ENCODE results near the gene MYO6. TPM values are rescaled to one million over a fixed set of nuclear protein-coding genes. Genes with fewer than 3 reads are reported as not detected.

MYO6 gene
- total RNA-seq, 2 experiments from 2014 or later: 0.85 to 1.1 TPM

DNA sequence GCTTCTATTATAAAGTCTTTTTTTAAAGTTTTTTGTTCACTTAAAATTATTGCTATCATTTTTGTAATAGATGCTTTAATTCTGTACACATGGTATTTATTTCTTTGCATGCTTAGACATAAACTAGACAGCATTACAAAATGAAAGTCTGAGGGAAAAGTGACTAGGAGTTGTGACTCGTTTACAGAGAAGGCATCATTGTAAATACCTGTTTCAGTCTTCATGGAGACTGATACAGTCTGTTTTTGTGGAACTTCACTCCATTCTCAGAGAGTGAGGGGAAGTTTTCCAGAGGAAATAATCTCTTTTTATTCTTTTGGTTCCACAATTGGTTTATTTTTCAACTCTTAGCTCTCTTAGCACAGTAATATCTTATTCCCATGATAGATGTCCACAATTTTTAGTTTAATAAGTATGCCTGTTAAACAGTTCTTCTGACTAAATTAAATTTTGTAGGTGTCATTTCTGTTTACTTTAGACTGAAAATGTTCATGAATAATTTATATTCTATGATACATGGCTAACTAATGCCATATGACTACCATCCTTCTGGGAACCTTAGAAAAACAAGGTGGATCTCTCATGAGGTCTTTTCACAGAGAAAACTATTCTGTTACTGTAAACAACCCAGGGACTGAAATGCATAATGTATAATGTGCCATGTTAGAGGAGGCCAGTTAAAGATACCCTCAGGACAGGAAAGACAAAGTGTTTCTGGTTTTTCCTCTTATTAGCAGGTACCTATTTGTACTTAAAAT lies 69.2 kb downstream of the MYO6 start:
- H3K27me3 ChIP-seq (ENCODE audit: control insufficient read depth in 1 of 2, insufficient read depth in 2 of 2, low read length in 2 of 2): peaks cover 0 to 5% of the 10 kb centered on the region in 2 experiments
- TF ChIP-seq, protein P1, sequence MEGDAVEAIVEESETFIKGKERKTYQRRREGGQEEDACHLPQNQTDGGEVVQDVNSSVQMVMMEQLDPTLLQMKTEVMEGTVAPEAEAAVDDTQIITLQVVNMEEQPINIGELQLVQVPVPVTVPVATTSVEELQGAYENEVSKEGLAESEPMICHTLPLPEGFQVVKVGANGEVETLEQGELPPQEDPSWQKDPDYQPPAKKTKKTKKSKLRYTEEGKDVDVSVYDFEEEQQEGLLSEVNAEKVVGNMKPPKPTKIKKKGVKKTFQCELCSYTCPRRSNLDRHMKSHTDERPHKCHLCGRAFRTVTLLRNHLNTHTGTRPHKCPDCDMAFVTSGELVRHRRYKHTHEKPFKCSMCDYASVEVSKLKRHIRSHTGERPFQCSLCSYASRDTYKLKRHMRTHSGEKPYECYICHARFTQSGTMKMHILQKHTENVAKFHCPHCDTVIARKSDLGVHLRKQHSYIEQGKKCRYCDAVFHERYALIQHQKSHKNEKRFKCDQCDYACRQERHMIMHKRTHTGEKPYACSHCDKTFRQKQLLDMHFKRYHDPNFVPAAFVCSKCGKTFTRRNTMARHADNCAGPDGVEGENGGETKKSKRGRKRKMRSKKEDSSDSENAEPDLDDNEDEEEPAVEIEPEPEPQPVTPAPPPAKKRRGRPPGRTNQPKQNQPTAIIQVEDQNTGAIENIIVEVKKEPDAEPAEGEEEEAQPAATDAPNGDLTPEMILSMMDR (IDR thresholded peaks at IDR 0.05): no peak
- ChIA-PET POLR2A (no interaction called here), CTCF (interaction anchor here (1.1 kb wide), 1 partner anchor 27 kb away, joined by 3 read pairs; no protein-coding TSS in a partner anchor)
- H3K27me3 Mint-ChIP-seq: peaks cover 5% of the 10 kb centered on the region
- no peak for ATAC-seq (ENCODE audit: poor library complexity)
- intact Hi-C loops (cut with DNase I, micrococcal nuclease): no loop called here
- H3K36me3 Mint-ChIP-seq (ENCODE audit: low read depth): no peaks in the 10 kb centered on the region
- H3K9me3 Mint-ChIP-seq: no peaks in the 10 kb centered on the region
- H3K4me1 ChIP-seq (ENCODE audit: insufficient read depth, low read length): no peaks in the 10 kb centered on the region
- DNase-seq: no peak
- H3K4me3 ChIP-seq (ENCODE audit: low read length): no peak overlapping the region
- no peaks in the 10 kb centered on the region for H3K36me3 ChIP-seq (ENCODE audit: insufficient read depth, low read length)
- H3K4me1 Mint-ChIP-seq (ENCODE audit: low read depth): no peaks in the 10 kb centered on the region
- H3K27ac Mint-ChIP-seq: no peak overlapping the region
- no peak overlapping the region for H3K4me3 Mint-ChIP-seq
- no peak overlapping the region for H3K27ac ChIP-seq (ENCODE audit: low read depth in 1 of 2, low read length in 2 of 2)
- no peaks in the 10 kb centered on the region for H3K9me3 ChIP-seq (ENCODE audit: control insufficient read depth in 1 of 2, insufficient read depth in 1 of 2, low read length in 2 of 2)

GRCh38 chr6:75819776-75820487 lies 70.9 kb downstream of the MYO6 start:
- TF ChIP-seq, protein P1 (IDR thresholded peaks at IDR 0.05): no peak
- ATAC-seq (ENCODE audit: poor library complexity): no peak
- no peak overlapping the region for H3K27ac Mint-ChIP-seq
- no peak for DNase-seq
- no peaks in the 10 kb centered on the region for H3K9me3 Mint-ChIP-seq
- H3K27ac ChIP-seq (ENCODE audit: low read depth in 1 of 2, low read length in 2 of 2): no peak overlapping the region
- no peaks in the 10 kb centered on the region for H3K27me3 ChIP-seq (ENCODE audit: control insufficient read depth in 1 of 2, insufficient read depth in 2 of 2, low read length in 2 of 2)
- H3K27me3 Mint-ChIP-seq: peaks cover 5% of the 10 kb centered on the region
- no peak overlapping the region for H3K4me3 Mint-ChIP-seq
- no peaks in the 10 kb centered on the region for H3K4me1 Mint-ChIP-seq (ENCODE audit: low read depth)
- no peaks in the 10 kb centered on the region for H3K36me3 Mint-ChIP-seq (ENCODE audit: low read depth)
- CTCF ChIA-PET: interaction anchor here (1.1 kb wide), 1 partner anchor 29 kb away, joined by 3 read pairs; no protein-coding TSS in a partner anchor
- POLR2A ChIA-PET: interaction anchor here (0.7 kb wide), 1 partner anchor 661 kb away, joined by 3 read pairs; no protein-coding TSS in a partner anchor
- no peaks in the 10 kb centered on the region for H3K36me3 ChIP-seq (ENCODE audit: insufficient read depth, low read length)
- H3K4me3 ChIP-seq (ENCODE audit: low read length): no peak overlapping the region
- intact Hi-C loops (cut with DNase I, micrococcal nuclease): no loop called here
- H3K9me3 ChIP-seq (ENCODE audit: control insufficient read depth in 1 of 2, insufficient read depth in 1 of 2, low read length in 2 of 2): no peaks in the 10 kb centered on the region
- H3K4me1 ChIP-seq (ENCODE audit: insufficient read depth, low read length): no peaks in the 10 kb centered on the region

DNA sequence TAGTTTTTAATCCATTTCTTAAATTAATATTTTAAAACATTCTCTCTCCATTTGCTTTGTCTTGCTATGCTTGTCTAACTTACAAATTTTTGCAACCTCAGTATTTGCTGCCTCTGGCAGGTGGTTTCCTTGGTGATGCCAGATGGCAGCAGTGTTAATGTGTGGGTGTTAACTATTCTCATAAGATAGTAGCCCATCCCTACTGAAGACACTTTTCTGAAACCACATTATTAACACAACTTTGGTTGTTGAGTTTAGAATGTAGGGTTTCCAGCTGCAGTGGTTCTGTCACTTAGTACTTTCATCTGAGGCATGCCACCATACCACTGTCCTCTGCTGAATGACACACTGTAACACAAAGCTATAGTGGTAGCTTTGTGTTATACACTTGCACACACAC lies 75.1 kb downstream of the MYO6 start:
- Mint-ChIP-seq H3K27ac (no peak overlapping the region), H3K9me3 (no peaks in the 10 kb centered on the region), H3K27me3 (peaks cover 5% of the 10 kb centered on the region), H3K4me1 (ENCODE audit: low read depth) (no peaks in the 10 kb centered on the region), H3K36me3 (ENCODE audit: low read depth) (no peaks in the 10 kb centered on the region), H3K4me3 (no peak overlapping the region)
- H3K4me3 ChIP-seq (ENCODE audit: low read length): no peak overlapping the region
- H3K9me3 ChIP-seq (ENCODE audit: control insufficient read depth in 1 of 2, insufficient read depth in 1 of 2, low read length in 2 of 2): no peaks in the 10 kb centered on the region
- ChIA-PET POLR2A (no interaction called here), CTCF (no interaction called here)
- intact Hi-C loops (cut with DNase I, micrococcal nuclease): no loop called here
- ATAC-seq (ENCODE audit: poor library complexity) (no peak), DNase-seq (peak in 1 of 14 experiments; percentile 49)
- H3K27me3 ChIP-seq (ENCODE audit: control insufficient read depth in 1 of 2, insufficient read depth in 2 of 2, low read length in 2 of 2): no peaks in the 10 kb centered on the region
- TF ChIP-seq, protein P1 (IDR thresholded peaks at IDR 0.05): no peak
- no peak overlapping the region for H3K27ac ChIP-seq (ENCODE audit: low read depth in 1 of 2, low read length in 2 of 2)
- no peaks in the 10 kb centered on the region for H3K4me1 ChIP-seq (ENCODE audit: insufficient read depth, low read length)
- H3K36me3 ChIP-seq (ENCODE audit: insufficient read depth, low read length): no peaks in the 10 kb centered on the region

Data from CD4-positive, alpha-beta T cell (primary cell).